Measurements from ENCODE around the gene AGAP1. TPM values are rescaled to one million over a fixed set of nuclear protein-coding genes. Genes with fewer than 3 reads are reported as not detected.
A peak's percentile ranks its signal among the peaks of the same experiment; 100 is the strongest.

The AGAP1 gene
- total and polyA plus RNA-seq, 7 donors, result 4.2 to 21.6 (median 16.6) TPM

DNA sequence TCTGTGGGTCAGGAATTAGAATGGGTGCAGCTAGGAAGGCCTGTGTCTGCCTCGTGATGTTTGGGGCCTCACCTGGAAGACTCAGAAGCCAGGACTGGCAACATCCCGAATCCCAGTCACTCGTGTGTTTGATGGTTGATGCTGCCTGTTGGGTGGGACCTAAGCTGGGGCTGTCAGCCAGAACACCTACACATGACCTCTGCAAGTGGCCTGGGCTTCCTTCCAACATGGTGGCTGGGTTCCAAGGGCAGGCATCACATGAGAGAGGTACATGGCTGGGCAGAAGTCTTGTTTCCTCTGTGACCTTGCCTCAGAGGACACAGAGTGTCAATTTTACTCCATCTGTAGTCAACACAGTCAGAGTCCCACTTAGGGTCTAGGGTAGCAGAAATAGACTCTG lies 496.5 kb downstream of the AGAP1 start:
- Histone ChIP-seq H3K9me3 (no peaks in the 10 kb centered on the region), H3K36me3 (ENCODE audit: insufficient read depth in 1 of 2, low read depth in 1 of 2) (no peaks in the 10 kb centered on the region), H3K27ac (no peak overlapping the region), H3K4me1 (no peaks in the 10 kb centered on the region), H3K27me3 (ENCODE audit: insufficient read depth in 3 of 3, low read length in 2 of 3) (no peaks in the 10 kb centered on the region), H3K4me3 (no peak overlapping the region)
- 70 to 76% (median 75%) methylated on average over 3 of the region's 3 CpGs for WGBS, 3 donors
- intact Hi-C loops (cut with DNase I), result no loop called here
- TF ChIP-seq, protein P1, sequence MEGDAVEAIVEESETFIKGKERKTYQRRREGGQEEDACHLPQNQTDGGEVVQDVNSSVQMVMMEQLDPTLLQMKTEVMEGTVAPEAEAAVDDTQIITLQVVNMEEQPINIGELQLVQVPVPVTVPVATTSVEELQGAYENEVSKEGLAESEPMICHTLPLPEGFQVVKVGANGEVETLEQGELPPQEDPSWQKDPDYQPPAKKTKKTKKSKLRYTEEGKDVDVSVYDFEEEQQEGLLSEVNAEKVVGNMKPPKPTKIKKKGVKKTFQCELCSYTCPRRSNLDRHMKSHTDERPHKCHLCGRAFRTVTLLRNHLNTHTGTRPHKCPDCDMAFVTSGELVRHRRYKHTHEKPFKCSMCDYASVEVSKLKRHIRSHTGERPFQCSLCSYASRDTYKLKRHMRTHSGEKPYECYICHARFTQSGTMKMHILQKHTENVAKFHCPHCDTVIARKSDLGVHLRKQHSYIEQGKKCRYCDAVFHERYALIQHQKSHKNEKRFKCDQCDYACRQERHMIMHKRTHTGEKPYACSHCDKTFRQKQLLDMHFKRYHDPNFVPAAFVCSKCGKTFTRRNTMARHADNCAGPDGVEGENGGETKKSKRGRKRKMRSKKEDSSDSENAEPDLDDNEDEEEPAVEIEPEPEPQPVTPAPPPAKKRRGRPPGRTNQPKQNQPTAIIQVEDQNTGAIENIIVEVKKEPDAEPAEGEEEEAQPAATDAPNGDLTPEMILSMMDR (IDR thresholded peaks at IDR 0.05), result no peak
- no peak for ATAC-seq
- no peak for DNase-seq

DNA sequence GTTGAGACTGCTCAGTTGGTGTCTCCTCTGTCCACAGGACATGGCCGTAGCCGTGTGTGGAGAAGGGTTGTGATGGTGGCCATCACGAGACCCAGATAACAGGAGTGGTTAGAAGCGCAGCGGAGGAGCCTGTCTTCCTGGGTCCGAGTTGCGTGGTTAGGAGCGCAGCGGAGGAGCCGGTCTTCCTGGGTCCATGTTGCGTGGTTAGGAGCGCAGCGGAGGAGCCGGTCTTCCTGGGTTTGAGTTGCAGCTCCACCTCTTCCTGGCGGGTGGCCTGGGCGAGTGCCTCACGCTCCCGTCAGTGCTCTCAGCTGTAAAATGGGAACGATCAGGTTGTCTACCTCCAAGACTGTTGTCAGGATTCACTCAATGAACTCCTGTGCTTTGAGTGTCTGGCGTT lies 498.2 kb downstream of the AGAP1 start:
- Histone ChIP-seq H3K27ac (no peak overlapping the region), H3K4me1 (no peaks in the 10 kb centered on the region), H3K27me3 (ENCODE audit: insufficient read depth in 3 of 3, low read length in 2 of 3) (no peaks in the 10 kb centered on the region), H3K9me3 (no peaks in the 10 kb centered on the region), H3K36me3 (ENCODE audit: insufficient read depth in 1 of 2, low read depth in 1 of 2) (no peaks in the 10 kb centered on the region), H3K4me3 (no peak overlapping the region)
- 96 to 97% (median 97%) methylated on average over 20 of the region's 20 CpGs for WGBS, 3 donors
- intact Hi-C loops (cut with DNase I), result no loop called here
- ATAC-seq (no peak), DNase-seq (no peak)
- TF ChIP-seq, protein P1 (IDR thresholded peaks at IDR 0.05), result no peak

DNA sequence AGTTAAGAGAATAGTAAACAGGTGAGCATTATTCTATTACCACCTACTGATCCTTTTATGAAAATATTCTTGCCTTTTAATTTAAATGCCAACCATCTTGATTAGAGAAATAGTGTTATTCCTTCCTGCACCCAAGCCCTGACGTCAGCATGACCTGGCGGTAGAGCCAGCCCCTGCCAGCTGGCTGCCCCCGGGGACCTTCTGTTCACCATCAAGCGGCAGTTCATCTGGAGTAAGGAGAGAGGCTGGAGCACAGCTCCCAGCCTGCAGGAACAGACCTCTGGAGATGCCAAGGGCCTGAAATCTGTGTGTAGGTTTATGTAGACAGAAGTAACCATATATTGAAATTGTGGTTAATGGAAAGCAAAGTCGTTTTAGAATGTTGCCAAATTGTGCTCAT lies 502.6 kb downstream of the AGAP1 start:
- Histone ChIP-seq H3K4me3 (no peak overlapping the region), H3K4me1 (no peaks in the 10 kb centered on the region), H3K36me3 (ENCODE audit: insufficient read depth in 1 of 2, low read depth in 1 of 2) (no peaks in the 10 kb centered on the region), H3K27me3 (ENCODE audit: insufficient read depth in 3 of 3, low read length in 2 of 3) (no peaks in the 10 kb centered on the region), H3K9me3 (no peaks in the 10 kb centered on the region), H3K27ac (no peak overlapping the region)
- WGBS, 3 donors, result 85 to 88% (median 86%) methylated on average over 5 of the region's 5 CpGs
- DNase-seq (no peak), ATAC-seq (no peak)
- intact Hi-C loops (cut with DNase I), result no loop called here
- TF ChIP-seq, protein P1 (IDR thresholded peaks at IDR 0.05), result no peak

DNA sequence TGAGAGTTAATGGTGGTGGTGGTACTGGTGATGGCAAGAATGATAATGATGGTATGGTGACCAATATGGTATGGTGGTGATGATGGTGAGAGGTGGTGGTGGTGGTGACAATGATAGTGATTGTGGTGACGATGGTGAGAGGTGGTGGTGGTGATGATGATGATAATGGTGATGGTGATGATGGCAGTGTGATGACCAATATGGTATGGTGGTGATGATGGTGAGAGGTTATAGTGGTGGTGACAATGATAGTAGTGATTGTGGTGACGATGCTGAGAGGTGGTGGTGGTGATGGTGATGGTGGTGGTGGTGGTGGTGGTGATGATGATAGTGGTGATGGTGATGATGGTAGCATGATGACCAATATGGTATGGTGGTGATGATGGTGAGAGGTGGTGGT lies 505.2 kb downstream of the AGAP1 start:
- H3K4me3 ChIP-seq, result no peak overlapping the region
- intact Hi-C loops (cut with DNase I), result no loop called here
- TF ChIP-seq, protein P1 (IDR thresholded peaks at IDR 0.05), result no peak
- ATAC-seq, result no peak
- DNase-seq, result no peak
- H3K9me3 ChIP-seq, result no peaks in the 10 kb centered on the region
- H3K36me3 ChIP-seq (ENCODE audit: insufficient read depth in 1 of 2, low read depth in 1 of 2), result no peaks in the 10 kb centered on the region
- no peaks in the 10 kb centered on the region for H3K4me1 ChIP-seq
- no peak overlapping the region for H3K27ac ChIP-seq
- WGBS, 3 donors, result 95 to 100% (median 97%) methylated on average over 2 of the region's 2 CpGs
- no peaks in the 10 kb centered on the region for H3K27me3 ChIP-seq (ENCODE audit: insufficient read depth in 3 of 3, low read length in 2 of 3)

DNA sequence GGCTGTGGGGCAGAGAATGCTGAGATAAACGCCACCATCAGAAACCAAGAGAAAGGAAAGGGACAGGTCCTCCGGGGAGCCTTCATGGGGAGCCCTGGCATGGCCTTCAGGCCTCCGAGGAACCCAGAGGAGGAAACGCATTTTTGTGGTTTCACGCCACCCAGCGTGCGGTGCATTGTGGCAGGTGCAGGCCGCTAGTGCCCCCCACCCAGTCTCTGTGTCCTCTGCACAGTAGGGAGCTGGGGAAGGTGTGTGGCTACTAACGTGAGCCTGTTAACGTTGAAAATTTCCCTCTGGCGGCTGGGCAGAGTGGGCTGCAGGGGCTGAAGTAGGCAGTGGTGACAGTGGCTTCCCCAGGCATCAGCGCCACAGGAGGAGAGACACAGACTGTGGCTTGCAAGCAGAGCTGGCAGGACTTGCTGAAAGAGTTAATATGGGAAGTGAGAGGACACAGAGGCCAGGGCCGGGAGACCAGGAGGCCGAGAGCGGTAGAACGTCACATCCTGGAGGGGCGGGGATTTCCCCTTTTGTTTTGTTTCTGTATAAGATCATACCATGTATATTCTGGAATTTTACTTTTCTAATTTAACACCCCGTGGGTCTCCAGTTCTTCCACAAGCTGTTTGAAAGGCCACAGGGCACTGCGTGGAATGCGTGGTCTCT lies 507.5 kb downstream of the AGAP1 start:
- intact Hi-C loops (cut with DNase I), result no loop called here
- no peak for ATAC-seq
- Histone ChIP-seq H3K27ac (no peak overlapping the region), H3K4me1 (no peaks in the 10 kb centered on the region), H3K27me3 (ENCODE audit: insufficient read depth in 3 of 3, low read length in 2 of 3) (no peaks in the 10 kb centered on the region), H3K4me3 (peak overlapping the region; percentile 27), H3K9me3 (no peaks in the 10 kb centered on the region), H3K36me3 (ENCODE audit: insufficient read depth in 1 of 2, low read depth in 1 of 2) (no peaks in the 10 kb centered on the region)
- TF ChIP-seq, protein P1 (IDR thresholded peaks at IDR 0.05), result no peak
- DNase-seq, result no peak
- WGBS, 3 donors, result 81 to 89% (median 82%) methylated on average over 20 of the region's 20 CpGs
